GM19240 (cell line): Measurements from ENCODE around the gene ILK.

Experiments
- DNase-seq: peaks from one replicate; pipeline ENCODE4 v3.0.0; 2011; ENCODE audit warnings: low spot score; ENCODE audit not compliant: insufficient read length

ILK gene

DNA sequence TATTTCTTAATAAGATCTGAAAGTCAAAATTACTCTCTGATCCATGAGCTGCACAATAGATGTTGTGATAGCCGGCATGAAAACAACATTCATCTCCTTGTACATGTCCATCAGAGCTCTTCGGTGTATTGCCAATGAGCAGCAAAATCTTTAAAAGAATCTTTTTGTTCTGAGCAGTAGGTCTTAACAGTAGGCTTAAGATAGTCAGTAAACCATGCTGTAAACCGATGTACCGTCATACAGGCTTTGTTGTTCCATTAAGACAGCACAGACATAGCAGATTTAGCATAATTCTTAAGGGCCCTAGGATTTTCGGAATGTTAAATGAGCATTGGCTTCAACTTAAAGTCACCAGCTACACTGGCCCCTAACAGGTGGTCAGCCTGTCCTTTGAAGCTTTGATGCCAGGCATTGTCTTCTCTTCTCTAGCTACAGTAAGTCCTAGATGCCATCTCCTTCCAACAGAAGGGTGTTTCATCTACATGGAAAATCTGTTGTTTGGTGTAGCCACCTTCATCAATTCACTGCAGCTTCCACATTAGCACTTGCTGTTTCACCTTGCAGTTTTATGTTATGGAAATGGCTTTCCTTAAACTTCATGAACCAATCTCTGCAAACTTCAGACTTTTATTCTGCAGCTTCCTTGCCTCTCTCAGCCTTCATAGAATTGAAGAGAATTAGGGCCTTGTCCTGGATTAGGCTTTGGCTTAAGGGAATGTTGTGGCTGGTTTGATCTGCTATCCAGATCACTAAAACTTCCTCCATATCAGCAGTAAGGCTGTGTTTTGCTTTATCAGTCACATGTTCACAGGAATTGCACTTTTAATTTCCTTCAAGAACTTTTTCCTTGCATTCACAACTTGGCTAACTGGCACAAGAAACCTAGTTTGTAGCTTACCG is 28.5 kb upstream of the ILK start:
- no peak for DNase-seq

DNA sequence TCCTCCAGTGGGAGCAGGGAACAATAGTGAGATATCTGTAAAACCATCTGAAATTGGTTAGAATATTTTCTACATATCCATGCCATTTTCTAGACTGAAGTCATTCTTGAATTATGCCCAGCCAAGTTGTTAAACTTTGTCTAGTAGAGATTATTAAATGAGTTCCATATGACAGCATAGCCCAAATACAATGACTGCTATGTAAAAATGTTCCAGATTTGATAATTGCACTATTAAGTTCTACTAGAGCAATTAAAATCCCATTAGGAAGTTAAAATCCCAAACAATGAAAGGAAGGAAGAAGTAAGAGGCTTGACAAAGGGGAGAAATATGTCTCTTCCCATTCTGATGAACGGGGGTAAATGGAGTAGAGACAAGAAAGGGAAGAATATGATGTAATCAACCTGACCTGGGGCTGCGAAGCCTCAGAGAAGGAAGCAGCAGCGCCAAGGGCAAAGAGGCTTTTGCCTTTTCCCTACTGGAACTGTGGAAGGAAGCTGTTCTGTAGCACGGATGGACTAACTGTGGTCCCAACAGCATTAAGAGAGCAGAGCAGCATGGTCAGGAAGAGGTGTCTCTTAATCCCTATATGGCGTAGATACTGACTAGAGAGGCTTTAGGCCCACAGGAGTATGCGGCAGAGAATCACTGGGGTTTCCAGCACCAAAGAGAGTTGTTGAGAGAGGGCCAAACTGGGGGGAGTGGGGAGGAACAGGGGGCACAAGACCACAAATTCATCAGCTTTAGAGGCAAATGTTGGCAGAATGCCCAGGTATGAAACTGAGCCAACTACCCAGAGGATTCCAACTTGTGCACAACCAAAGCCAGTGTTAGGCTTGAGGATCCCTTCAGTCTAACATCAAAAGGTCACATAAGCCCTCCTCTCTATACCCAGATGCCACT is 26.9 kb upstream of the ILK start:
- no peak for DNase-seq

DNA sequence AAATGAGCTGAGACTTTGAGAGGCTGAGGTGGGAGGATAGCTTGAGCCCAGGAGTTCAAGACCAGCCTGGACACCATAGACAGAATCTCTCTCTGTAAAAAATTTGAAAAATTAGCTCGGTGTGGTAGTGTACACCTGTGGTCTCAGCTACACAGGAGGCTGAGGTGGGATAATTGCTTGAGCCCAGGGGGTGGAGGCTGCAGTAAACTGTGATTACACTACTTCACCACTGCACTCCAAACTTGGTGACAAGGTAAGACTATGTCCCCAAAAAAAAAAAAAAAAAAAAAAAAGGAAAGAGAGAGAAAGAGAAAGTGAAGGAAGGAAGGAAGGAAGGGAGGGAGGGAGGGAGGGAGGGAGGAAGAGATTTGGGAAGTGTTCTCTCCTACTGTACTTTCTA is 25.4 kb upstream of the ILK start:
- no peak for DNase-seq

DNA sequence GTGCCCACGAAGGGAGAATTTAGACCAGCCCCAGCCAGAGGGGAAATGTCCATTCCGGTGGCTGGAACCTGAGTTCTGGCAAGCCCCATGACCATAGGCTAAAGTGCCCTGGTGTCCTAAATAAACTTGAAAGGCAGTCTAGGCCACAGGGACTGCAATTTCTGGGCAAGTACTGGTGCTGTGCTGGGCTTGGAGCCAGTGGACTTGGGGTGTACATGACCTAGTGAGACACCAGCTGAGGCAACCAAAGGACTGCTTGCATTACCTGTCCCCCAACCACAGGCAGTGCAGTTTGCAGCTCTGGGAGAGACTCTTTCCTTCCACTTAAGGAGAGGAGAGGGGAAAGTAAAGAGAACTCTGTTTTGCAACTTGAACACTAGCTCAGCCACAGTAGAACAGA is 23.9 kb upstream of the ILK start:
- DNase-seq = no peak

DNA sequence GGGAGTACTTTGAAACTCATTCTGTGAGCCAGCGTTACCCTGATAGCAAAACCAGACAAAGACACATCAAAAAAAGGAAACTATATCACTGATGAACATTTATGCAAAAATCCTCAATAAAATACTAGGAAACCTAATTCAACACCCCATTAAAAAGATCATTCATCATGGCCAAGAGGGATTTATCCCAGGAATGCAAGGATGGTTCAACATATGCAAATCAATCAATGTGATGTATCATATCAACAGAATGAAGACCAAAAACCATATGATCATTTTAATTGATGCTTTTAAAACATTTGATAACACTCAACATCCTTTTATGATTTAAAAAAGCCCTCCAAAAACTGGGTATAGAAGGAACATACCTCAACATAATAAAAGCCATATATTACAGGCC is 20.0 kb upstream of the ILK start:
- DNase-seq = no peak

DNA sequence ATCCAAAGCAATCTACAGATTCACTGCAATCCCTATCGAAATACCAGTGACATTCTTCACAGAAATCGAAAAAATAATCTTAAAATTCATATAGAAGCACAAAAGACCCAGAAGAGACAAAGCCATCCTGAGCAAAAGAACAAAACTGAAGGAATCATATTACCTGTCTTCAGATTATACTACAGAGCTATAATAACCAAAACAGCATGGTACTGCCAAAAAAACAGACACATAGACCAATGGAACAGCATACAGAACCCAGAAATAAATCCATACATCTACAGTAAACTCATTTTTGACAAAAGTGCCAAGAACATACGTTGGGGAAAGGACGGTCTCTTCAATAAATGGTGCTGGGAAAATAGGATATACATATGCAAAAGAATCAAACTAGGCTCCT is 19.0 kb upstream of the ILK start:
- DNase-seq = no peak

DNA sequence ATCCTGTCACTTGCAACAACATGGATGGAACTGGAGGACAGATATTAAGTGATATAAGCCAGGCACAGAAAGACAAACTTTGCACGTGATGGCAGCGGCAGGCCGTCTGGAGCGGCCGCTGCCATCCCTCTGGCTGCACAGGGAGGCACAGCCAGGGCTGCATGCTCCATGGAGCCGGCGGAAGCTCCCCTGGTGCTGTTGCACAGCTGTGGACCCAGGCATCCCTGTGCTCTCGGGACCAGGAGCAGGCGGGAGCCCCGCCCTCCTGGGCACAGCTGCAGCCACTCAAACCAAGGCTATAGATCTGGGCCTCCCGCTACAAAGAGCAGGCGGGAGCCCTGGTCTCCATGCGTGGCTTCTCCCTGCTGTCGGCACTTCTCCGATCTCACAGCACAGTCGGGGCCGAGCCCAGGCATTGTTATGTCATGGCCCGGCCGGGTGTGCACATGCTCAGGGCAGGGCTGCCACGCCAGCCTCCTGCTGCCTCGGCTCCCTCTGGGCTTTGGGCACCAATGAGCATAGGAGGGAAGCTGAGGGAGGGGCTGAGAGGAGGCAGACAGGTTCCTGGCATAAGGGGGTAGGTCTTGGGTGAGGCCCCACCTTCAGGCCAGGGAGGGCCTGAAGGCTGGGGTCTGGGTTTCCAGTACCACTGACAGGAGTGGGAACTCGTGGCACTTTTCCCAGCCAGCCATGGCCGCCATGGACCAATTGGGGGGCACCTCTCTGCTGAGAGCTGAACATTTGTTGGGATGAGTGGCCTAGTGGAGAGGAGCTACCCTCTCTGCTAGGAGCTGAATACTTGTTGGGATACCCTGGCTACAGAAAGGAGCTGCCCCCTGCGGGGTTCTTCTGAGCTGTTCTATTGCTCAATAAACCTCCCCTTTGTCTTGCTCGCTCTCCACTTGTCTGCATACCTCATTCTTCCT is 16.9 kb upstream of the ILK start:
- no peak for DNase-seq

DNA sequence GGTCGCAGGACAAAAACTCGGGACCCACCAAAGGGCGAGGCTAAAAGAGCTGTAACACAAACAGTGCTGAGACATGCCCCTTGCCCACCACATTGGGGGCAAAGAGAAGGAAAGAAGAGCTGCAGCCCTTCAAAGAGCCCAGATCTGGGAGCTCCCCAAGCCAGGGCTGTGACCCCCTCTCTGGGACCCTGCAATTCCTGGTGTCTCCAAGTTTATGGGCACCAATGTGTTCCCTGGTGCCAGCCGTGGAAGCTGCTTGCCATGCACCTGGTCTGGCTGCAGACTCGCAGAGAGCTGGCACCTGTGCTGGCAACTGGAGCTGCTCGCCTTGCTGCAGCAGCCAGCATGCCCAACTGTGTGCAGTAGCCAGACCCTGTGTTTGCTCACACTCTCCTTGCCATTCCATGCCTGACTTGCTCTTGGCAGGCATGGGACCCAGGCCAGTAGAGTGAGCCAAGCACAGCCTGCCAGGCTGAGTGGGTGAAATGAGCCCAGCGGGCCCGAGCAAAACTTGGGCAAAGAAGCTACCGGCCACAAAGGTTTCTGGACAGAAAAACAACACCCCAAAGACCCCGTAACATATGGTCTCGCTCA is 16.1 kb upstream of the ILK start:
- DNase-seq = no peak

DNA sequence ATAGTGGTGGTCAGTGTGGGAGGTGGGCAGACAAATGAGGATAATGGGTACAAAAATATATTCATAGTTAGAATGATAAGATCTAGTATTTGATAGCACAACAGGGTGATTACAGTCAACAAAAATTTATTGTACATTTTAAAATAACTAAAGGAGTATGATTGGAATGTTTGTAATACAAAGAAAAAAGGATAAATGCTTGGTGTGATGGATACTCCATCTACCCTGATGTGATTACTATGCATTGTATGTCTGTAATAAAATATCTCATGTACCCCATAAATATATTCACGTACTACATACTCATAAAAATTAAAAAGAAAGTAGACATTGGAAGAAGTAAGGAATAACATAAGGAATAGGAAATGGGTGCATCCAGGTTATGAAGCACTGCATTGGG is 15.6 kb upstream of the ILK start:
- DNase-seq = no peak

DNA sequence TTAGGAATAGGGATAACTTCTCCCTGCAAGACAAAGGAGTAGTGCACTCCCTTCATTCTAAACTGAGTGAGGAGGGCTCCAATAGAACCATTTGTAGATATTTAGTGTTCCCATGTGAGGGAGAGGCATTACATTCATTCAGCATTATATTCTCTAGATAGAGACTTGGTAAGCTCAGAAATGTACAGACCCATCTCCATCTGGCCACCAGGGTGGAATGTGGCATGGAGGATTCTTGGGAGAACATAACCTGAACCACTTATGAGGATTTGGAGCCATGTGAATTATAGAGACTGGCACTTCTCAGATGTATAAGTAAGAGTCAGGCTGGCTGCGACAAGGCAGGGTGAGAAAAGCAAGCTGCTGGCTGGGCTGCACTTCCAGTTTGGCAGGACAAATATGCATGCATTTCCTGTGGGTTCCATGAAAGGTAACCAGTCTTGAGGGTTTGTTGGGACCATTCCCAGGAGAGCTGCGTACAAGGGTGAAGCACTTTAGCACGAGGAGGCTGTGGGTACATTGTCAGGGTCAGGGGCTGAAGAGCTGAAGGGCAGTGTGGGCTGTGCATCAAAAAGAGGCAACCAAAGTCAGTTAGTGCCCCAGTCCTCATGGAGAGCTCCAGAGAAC is 9.3 kb upstream of the ILK start:
- DNase-seq = no peak

DNA sequence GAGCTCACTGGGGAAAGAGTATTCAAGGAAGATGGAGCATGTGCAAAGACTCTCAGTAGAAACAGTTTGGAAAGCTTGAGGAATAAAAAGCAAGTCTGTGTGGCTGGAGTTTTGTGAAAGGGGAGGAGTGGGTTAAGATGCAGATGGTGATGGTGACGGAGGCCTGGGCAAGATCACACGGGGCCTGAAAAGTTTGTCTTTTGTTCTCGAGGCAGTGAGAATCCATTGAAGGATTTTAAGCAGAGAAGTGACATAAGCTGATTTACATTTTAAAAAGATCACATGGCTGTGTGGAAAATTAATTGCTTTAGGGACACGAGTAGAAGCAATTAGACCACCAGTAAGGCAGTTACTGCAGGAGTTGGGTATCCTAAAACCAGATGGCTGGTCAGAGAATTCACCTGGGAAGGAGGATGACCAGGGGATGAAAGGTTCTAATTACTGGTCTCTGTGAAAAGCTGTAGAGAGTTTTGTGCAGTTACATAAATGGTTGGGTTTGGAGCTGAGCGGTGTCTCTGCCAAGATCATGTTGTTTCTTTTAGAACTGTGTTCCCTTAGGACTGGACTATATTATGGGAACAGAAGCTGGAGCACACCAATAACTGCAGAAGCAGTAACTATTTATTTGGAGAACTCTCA is 7.2 kb upstream of the ILK start:
- no peak for DNase-seq

DNA sequence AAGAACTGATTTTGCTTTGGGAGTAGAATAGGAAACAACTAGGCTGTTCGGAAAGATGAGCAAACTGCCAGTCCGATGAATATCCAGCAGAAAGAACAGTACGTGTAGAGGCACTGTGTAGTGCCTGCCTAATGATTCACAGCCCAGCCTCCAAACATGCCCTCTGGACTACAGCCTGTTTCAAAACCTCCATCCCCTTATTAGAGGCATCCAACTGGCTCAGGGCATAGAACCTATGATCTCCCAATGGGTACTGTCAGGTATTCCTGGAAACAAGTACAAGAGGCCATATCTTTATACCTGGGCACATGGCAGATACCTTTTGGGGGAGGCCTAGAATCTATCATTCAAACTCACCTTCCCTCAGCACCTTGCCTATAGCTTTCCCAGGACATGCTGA is 5.0 kb upstream of the ILK start:
- no peak for DNase-seq

DNA sequence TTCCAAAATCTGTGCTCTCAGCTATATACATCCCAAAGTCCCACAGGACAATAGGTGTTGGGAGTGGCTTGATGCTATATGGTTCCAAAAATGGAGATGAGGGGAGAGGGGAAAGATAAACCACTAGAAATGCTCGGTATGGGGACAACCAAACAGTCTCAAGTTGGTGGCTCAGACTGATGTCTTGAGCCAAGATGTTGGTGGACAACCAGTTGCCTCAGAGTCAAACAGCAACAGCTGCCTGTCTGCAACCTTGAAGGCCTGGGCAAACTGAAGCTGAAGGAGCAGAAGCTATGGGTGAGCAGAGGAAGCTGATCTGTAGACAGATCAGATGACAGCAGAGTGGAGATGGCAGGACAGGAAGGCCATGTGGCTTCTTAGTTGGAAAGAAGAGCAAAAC is 4.1 kb upstream of the ILK start:
- no peak for DNase-seq

DNA sequence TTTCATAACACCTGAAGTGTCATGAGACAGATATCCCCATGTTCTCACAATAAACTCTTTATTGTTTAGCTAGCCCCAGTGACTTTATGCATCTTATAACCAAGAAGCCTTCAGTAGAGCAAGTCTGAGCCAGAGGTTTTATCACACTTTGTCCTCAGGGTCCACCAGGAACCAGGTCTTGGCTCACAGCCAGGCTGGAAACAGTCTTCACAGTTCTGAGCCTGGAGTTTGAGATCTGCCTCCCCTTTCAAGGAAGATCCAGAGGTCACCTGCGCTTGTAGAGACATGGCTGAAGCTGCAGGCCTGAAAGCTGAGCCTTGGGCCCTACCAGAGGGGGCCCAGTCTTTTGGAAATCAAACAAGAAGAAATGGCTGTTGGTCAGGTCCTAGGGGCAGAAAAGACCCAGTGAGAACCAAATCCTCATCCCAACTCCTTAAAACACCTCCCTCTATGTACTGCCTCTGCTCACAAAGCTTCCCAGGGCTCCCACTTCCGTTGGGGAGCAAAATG is 3.6 kb upstream of the ILK start:
- DNase-seq = no peak

DNA sequence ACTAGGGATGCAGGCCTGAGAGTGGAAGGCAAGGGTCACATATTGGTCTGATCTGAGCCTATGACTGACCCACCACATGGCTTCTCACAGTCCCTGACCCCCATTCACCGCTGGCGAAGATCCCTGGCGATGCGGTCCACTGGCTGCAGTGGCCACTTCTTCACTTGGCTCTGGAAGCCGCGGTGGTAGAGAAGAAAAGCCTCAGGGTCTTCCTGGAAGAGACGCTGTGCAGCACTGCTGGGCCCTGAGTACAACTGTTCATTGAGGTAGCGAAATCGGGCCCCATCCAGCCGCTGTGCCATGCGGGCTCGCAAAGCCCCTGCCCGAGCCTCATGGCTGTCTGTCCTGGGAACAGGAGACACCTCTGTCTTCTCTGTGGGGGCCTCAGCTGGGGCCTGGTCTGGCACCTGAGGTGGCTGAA is 2.5 kb upstream of the ILK start:
- no peak for DNase-seq

DNA sequence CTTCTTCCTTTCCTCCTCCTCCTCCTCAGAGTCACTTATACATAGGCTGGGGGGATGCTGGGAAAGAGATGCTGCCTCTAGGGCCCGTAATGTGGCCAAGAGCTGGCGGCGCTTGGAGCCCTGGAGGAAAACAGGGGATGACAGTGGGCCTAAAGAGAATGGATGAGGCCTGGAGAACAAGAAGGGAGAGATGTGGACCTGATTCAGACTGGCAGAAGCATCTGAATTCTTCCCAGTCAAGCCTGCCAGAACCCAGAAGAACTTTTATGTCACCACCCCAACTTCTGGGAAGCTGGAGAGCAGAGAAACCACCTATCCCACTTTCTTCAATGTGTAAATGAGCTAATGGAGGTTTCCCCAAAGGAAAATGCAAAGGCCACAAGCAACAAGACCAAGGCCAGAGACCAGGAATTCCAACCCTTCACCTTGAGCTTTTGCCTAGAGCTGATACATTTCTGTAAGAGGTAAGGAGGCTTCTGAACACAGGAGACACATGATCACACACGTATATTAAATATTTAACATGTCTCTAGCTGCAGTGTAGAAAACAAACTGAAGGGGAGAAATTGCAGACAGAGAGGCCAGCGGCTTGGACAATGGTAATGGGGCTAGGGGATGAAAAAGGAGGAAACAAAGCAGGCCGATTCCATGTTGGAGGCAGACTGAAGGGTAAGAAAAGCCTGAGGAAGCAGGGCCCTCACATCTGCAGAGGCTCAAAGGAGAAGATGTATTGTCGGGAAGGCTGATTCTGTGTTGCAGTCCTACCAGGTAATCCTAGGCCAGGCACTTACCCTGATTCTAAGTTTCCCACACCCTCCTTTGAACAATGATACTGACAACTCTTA is 1.3 kb upstream of the ILK start:
- DNase-seq = no peak

DNA sequence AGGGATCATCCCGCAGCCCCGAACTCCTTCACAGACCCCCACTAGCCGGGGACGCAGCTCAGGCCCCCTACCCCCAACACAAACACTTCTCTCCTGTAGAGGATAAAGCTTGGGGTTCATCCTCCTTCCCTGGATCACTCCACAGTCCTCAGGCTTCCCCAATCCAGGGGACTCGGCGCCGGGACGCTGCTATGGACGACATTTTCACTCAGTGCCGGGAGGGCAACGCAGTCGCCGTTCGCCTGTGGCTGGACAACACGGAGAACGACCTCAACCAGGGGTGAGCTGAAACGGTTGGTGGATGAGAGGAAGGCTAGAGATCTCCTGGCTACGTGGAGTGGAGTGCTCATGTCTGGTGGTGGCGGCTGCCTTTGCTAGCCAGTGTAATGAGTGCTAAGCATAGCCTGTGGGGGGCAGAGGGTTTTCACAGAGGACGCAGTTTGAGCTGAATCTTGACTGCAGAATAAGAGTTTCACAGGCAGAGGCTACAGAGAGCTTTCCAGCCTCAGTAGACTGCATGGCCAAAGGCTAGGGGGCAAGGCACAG is 580 bp downstream of the ILK start:
- DNase-seq = no peak

DNA sequence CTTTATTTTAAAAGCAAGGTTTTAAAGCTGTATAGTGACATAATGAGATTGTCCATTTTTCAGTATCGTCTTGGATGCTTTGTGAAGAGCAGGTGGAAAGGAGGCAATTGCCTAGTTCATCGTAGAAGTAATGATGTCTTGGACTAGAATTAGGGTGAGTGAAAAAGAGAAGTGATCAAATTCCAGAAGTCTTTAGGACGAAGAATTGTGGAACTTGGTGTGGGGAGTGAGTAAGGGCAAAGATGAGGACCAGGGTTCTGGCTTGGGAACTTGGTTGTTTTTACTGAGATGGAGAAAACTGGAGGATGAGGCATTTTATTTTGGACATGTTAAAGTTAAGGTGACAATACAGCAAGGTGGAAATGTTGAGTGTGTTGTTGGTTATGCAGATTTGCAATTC is 1.2 kb downstream of the ILK start:
- no peak for DNase-seq
